Measurements from ENCODE around the gene HBG1.
"Not testable (repeated sequence)": the region's sequence is repeated elsewhere in the genome, so short reads cannot be mapped to it uniquely, and the experiment has no call there.

HBG1 gene
- 0 to 0.55 (median 0) reads per million in 17 experiments for total RNA-seq

- DNase-seq, result not testable (repeated sequence)
Measured at GRCh38 chr11:5249807-5250396, at the start of gene HBG1. Gene HBG1, minus strand, starts transcription at chr11:5249857. Its CDS starts 53 bp downstream, at chr11:5249804.

DNA sequence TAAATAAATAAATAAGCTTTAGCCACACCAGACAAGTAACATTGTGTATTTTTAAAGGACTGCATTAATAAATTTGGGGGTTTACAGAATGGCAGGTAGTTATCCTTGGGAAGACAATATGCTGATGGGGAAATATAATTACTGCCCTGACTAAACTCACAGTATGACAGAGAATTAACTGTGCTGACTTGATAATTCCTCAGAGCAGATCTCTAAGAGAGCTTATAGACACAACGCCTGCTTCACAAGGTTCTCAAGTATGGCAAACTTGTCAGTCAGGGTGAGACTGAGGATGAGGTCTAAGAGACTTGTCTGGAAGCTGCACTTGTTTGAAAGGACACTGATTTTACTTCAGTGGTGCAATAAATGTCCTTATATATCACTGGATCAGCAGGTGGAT lies 48.8 kb upstream of the HBG1 start:
- no peak for DNase-seq

- DNase-seq, result no peak
Measured at GRCh38 chr11:5297721-5298323, 48.2 kb upstream of the HBG1 start.

- not testable (repeated sequence) for DNase-seq
Measured at GRCh38 chr11:5294342-5294995, 44.8 kb upstream of the HBG1 start.

GRCh38 chr11:5293028-5293427 lies 43.4 kb upstream of the HBG1 start:
- no peak for DNase-seq

GRCh38 chr11:5291207-5291838 lies 41.7 kb upstream of the HBG1 start:
- peak in 3 of 4 experiments; percentile 24 to 39 (median 36) for DNase-seq

DNA sequence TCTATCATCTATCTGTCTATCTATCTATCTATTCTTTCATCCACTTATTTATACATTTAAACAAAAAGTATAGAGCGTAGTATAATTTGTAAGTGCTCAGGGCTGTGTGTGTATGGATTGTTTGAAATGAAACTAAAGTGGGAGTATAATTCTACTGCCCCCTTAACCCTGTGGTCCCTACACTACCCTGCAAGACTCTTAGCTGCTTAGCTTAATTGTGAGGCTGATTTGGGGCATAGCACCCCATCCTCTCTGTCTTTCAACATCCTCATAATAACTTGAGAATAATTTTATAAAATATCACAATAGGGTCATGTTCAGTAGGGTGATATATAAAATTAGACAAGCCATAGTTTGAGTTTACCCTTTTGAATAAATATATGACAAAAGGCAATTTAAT lies 40.4 kb upstream of the HBG1 start:
- DNase-seq, result no peak

DNA sequence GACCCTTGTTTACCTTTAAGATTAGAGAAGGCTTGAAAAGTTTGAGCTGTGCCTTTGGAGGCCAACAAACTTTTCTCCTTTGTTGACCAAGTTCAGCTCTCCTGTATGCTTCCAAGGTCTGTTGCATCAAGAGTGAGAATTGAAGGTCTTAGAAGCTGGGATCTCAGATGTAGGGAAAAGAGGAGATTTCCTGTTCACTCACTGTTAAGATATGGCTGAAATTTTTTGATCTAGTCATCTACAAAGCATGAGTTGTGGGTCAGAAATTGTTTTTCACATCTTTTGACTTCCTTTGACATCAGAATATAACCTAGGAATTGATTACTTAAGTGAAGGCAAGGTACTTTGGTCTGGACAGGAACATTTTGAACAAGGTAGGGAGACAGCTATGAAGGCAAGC lies 40.0 kb upstream of the HBG1 start:
- no peak for DNase-seq

- no peak for DNase-seq
Measured at GRCh38 chr11:5288906-5289550, 39.4 kb upstream of the HBG1 start.

DNA sequence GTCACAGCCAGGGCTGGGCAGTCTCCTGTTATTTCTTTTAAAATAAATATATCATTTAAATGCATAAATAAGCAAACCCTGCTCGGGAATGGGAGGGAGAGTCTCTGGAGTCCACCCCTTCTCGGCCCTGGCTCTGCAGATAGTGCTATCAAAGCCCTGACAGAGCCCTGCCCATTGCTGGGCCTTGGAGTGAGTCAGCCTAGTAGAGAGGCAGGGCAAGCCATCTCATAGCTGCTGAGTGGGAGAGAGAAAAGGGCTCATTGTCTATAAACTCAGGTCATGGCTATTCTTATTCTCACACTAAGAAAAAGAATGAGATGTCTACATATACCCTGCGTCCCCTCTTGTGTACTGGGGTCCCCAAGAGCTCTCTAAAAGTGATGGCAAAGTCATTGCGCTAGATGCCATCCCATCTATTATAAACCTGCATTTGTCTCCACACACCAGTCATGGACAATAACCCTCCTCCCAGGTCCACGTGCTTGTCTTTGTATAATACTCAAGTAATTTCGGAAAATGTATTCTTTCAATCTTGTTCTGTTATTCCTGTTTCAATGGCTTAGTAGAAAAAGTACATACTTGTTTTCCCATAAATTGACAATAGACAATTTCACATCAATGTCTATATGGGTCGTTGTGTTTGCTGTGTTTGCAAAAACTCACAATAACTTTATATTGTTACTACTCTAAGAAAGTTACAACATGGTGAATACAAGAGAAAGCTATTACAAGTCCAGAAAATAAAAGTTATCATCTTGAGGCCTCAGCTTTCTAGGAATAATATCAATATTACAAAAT lies 38.6 kb upstream of the HBG1 start:
- no peak for DNase-seq

GRCh38 chr11:5286901-5287300 lies 37.2 kb upstream of the HBG1 start:
- no peak for DNase-seq

- no peak for DNase-seq
Measured at GRCh38 chr11:5286351-5286750, 36.7 kb upstream of the HBG1 start.

DNA sequence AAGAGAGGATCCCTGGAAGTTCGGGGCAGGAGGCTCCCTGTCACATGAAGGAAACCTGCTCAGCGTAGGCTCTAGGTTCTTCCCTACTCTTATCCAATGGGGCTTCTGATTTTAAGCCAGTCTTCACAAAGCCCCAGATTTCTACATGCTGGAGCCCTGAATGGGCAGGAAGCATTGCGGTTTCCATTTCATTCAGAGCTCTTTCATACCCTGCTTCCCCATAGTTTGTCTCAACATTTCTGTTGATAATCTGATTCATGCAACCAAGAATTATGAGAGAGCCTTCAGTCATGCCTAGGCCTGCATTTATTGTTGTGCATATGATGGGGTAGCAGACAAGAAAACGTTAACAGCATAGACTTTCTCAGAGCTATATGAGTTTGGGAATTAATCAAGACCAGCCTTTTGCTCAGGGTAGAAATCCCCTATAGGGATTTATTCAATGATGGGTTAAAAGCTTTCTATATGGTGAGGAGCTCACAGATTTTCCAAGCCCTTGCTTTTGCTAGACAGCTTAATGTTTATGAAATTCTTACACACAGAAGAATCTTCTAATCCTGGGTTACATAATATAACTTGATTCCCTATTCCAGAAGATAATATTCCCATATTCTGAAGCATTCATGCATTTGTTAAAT lies 36.2 kb upstream of the HBG1 start:
- DNase-seq, result no peak

DNA sequence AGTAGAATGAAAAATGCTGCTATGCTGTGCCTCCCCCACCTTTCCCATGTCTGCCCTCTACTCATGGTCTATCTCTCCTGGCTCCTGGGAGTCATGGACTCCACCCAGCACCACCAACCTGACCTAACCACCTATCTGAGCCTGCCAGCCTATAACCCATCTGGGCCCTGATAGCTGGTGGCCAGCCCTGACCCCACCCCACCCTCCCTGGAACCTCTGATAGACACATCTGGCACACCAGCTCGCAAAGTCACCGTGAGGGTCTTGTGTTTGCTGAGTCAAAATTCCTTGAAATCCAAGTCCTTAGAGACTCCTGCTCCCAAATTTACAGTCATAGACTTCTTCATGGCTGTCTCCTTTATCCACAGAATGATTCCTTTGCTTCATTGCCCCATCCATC lies 35.0 kb upstream of the HBG1 start:
- DNase-seq, result no peak

GRCh38 chr11:5283882-5284281 lies 34.2 kb upstream of the HBG1 start:
- no peak for DNase-seq

DNA sequence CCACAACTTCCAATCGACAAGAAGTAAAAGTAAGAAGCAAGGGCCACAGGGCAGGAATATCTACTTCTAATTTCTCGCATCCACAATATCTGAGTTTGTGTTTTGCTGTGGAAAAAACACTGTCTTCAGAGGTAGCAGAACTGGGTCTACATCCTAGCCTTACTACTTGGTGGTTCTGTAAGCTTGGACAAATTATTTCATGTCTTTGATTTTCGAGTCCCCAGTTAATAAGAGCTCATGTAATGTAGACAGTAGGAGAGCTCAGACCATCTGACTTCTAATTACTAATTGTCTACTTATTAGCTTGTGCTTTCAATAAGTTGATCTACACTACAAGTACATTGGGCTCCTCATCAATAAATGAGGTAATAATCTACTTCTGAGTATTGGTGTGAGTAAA lies 33.4 kb upstream of the HBG1 start:
- DNase-seq, result no peak

- no peak for DNase-seq
Measured at GRCh38 chr11:5282628-5283027, 33.0 kb upstream of the HBG1 start.

DNA sequence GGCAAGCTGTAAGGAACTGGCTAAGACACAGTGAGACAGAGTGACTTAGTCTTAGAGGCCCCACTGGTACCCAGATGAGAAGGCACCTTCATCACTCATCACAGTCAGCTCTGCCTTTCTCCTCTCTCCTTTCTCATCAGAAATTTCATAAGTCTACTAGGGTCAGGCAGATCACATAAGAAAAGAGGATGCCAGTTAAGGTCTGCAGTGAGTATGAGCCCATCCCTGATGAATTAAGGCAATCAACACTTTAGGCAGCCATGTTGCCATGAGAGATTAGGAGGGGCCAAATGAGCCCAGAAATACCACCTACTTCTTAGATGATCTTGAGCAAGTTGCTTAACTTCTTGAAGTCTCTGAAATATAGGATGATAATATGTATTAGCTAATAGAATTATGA lies 31.9 kb upstream of the HBG1 start:
- no peak for DNase-seq

DNA sequence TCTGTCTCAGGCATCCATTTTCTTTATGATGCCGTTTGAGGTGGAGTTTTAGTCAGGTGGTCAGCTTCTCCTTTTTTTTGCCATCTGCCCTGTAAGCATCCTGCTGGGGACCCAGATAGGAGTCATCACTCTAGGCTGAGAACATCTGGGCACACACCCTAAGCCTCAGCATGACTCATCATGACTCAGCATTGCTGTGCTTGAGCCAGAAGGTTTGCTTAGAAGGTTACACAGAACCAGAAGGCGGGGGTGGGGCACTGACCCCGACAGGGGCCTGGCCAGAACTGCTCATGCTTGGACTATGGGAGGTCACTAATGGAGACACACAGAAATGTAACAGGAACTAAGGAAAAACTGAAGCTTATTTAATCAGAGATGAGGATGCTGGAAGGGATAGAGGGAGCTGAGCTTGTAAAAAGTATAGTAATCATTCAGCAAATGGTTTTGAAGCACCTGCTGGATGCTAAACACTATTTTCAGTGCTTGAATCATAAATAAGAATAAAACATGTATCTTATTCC lies 31.0 kb upstream of the HBG1 start:
- DNase-seq, result peak; percentile 77 to 92 (median 81)

- no peak for DNase-seq
Measured at GRCh38 chr11:5279471-5280090, 29.9 kb upstream of the HBG1 start.

DNA sequence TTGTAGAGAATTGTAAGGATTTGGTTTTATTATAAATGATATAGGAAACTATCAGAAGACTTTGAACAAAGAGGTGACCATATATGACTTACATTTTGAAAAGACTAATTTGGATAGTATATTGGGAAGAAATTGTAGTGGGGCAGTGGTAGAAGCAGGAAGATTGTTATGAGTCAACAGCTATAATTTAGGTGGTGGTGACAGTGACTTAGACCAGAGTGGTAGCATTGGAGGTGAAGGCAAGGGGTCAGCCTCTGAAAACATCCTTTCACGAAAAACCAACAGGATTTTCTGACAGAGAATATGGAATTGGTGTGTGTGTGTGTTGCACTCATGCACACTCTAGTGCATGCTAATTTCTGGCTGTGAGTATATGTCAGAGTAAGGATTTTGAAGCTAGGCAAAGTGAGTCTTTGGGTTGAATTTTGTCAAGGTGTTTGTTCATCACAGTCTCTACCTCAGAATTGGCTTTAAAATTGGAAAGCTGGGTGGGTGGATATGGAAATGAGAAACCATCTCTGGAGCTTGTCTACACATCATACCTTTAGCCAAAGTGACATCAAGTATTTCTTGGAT lies 28.2 kb upstream of the HBG1 start:
- no peak for DNase-seq
